Activated naive CD4-positive, alpha-beta T cell treated with anti-CD3 and anti-CD28 coated beads for 36 hours (primary cell): ENCODE data around the gene PXK. TPM values are rescaled to one million over a fixed set of nuclear protein-coding genes. Genes with fewer than 3 reads are reported as not detected.

ENCODE experiments used
- CTCF ChIA-PET: fragments of 350-600 bp; sonication (Branson Sonifier 250); formaldehyde crosslinking; loops from one replicate; lab custom pipeline; 2021; ENCODE audit warnings: antibody characterized with exemption; lab: Charles Lee
- DNase-seq: peaks from one replicate; pipeline ENCODE4 v3.0.0-alpha.2; 2020
- H3K27ac Mint-ChIP-seq: one replicate; pipeline ENCODE4 v1.8.0; 2021; ENCODE audit warnings: mild to moderate bottlenecking, mixed read lengths
- H3K27me3 Mint-ChIP-seq: one replicate; pipeline ENCODE4 v1.8.0; 2021; ENCODE audit warnings: low read depth, mixed read lengths
- H3K36me3 Mint-ChIP-seq: one replicate; pipeline ENCODE4 v1.8.0; 2021; ENCODE audit warnings: low read depth, mixed read lengths
- H3K4me1 Mint-ChIP-seq: one replicate; pipeline ENCODE4 v1.8.0; 2021; ENCODE audit warnings: low read depth, mixed read lengths
- H3K4me3 Mint-ChIP-seq: one replicate; pipeline ENCODE4 v1.8.0; 2021; ENCODE audit warnings: mild to moderate bottlenecking, moderate library complexity, mixed read lengths
- H3K9me3 Mint-ChIP-seq: one replicate; pipeline ENCODE4 v1.8.0; 2021; ENCODE audit warnings: mixed read lengths
- intact Hi-C: fragments of 100-400 bp; cut with micrococcal nuclease; formaldehyde crosslinking; loops from one replicate; pipeline ENCODE4 v1.15.1; 2023
- total RNA-seq, 2 experiments: library from RNA; stranded (reverse); gene quantifications; one replicate each; pipeline ENCODE4 v1.2.3, GENCODE V29; 2021

PXK gene
- total RNA-seq, 2 experiments from 2014 or later: 44.7 to 46.1 TPM

- H3K4me3 Mint-ChIP-seq: no peak overlapping the region
- no peaks in the 10 kb centered on the region for H3K9me3 Mint-ChIP-seq
- intact Hi-C loops: no loop called here
- CTCF ChIA-PET: no interaction called here
- H3K27me3 Mint-ChIP-seq: no peaks in the 10 kb centered on the region
- no peak overlapping the region for H3K27ac Mint-ChIP-seq
- no peak for DNase-seq
- H3K36me3 Mint-ChIP-seq: peaks cover 8% of the 10 kb centered on the region
- peaks cover 41% of the 10 kb centered on the region for H3K4me1 Mint-ChIP-seq
Observed at GRCh38 chr3:58352626-58353025, 19.9 kb downstream of the PXK start.

- H3K27ac Mint-ChIP-seq: peak overlapping the region; percentile 87
- CTCF ChIA-PET: interaction anchor here (0.6 to 2.1 kb wide), 5 partner anchors 10 to 60 kb away, joined by 3 to 5 read pairs (median 3); partner anchors contain the start of genes HTD2 and RPP14
- H3K9me3 Mint-ChIP-seq: no peaks in the 10 kb centered on the region
- peaks cover 6% of the 10 kb centered on the region for H3K36me3 Mint-ChIP-seq
- DNase-seq: peak; percentile 53
- H3K4me3 Mint-ChIP-seq: peak overlapping the region; percentile 60
- no peaks in the 10 kb centered on the region for H3K27me3 Mint-ChIP-seq
- intact Hi-C loops: loop anchor here (1.0 to 2.0 kb wide), 3 partner anchors 8 to 29 kb away; no protein-coding TSS in a partner anchor
- H3K4me1 Mint-ChIP-seq: peaks cover 41% of the 10 kb centered on the region
Observed at GRCh38 chr3:58353722-58354553, 21.2 kb downstream of the PXK start.

DNA sequence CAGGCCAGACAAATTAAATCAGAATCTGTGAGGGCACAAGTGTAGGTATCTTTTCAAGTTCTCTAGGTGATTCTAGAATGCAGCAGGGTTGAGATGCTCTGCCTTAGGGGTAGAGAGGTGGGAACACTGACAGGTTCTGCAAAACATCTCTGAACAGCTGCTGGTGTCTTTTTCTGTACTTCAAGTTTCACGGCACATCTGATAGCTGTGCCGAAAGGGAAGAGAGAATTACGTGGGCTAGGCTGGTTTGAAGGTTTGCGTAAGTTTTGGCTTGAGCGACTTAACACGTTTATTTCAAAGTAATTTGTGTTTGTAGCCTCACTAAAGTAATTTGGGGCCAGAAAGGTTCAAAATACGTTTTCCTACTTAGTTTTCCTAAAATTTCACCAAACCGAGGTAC, 22.5 kb downstream of the PXK start:
- H3K4me1 Mint-ChIP-seq: peaks cover 32% of the 10 kb centered on the region
- no peaks in the 10 kb centered on the region for H3K27me3 Mint-ChIP-seq
- H3K36me3 Mint-ChIP-seq: peaks cover 5% of the 10 kb centered on the region
- no peak overlapping the region for H3K27ac Mint-ChIP-seq
- no peak overlapping the region for H3K4me3 Mint-ChIP-seq
- no peak for DNase-seq
- H3K9me3 Mint-ChIP-seq: no peaks in the 10 kb centered on the region
- CTCF ChIA-PET: interaction anchor here (1.1 to 2.1 kb wide), 2 partner anchors 49 to 61 kb away, joined by 5 to 6 read pairs; partner anchors contain the start of genes HTD2 and RPP14
- intact Hi-C loops: loop anchor here (2.0 kb wide), 1 partner anchor 30 kb away; no protein-coding TSS in a partner anchor

- no peak for DNase-seq
- Mint-ChIP-seq H3K9me3 (no peaks in the 10 kb centered on the region), H3K36me3 (peaks cover 1% of the 10 kb centered on the region), H3K27ac (peak overlapping the region; percentile 59), H3K27me3 (no peaks in the 10 kb centered on the region), H3K4me3 (no peak overlapping the region), H3K4me1 (peaks cover 25% of the 10 kb centered on the region)
- CTCF ChIA-PET: interaction anchor here (0.6 to 1.1 kb wide), 5 partner anchors 34 to 421 kb away, joined by 3 to 6 read pairs (median 3); no protein-coding TSS in a partner anchor
- intact Hi-C loops: no loop called here
Observed at GRCh38 chr3:58356054-58356453, 23.4 kb downstream of the PXK start.

DNA sequence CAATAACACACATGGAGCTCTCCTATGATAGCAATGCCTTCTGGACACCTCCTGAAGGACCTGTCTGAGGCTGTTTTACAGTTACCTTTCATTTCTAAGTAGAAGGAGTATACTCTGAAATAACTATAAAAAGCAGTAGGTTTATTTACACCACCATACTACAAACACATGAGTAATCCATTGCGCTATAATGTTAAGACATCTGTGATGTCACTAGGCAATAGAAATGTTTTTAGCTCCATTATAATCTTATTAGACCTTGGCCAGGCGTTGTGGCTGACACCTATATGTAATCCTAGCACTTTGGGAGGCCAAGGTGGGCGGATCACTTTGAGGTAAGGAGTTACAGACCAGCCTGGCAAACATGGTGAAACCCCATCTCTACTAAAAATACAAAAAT, 24.7 kb downstream of the PXK start:
- CTCF ChIA-PET: interaction anchor here (0.6 kb wide), 1 partner anchor 32 kb away, joined by 7 read pairs; no protein-coding TSS in a partner anchor
- Mint-ChIP-seq H3K4me3 (no peak overlapping the region), H3K27me3 (no peaks in the 10 kb centered on the region), H3K27ac (no peak overlapping the region), H3K4me1 (peaks cover 22% of the 10 kb centered on the region), H3K9me3 (no peaks in the 10 kb centered on the region), H3K36me3 (peaks cover 3% of the 10 kb centered on the region)
- intact Hi-C loops: no loop called here
- no peak for DNase-seq

DNA sequence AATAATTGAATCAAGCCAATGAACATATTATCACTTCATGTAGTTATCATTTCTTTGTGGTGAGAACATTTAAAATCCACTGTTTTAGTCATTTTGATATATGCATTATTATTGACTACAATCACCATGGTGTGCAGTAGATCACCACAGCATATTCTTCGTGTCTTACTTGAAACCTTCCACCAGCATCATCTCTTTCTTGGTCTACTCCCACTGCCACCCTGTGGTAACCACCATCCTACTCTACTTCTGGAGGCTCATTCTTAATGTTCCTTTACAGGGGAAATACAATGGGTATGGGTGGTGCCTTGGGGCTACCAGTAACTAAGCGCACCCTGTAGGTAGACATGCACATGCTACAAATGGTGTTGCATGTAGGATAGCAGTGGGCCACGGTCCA, 25.4 kb downstream of the PXK start:
- no peak overlapping the region for H3K4me3 Mint-ChIP-seq
- CTCF ChIA-PET: no interaction called here
- no peaks in the 10 kb centered on the region for H3K27me3 Mint-ChIP-seq
- H3K4me1 Mint-ChIP-seq: peaks cover 19% of the 10 kb centered on the region
- intact Hi-C loops: no loop called here
- no peak for DNase-seq
- no peak overlapping the region for H3K27ac Mint-ChIP-seq
- H3K36me3 Mint-ChIP-seq: peaks cover 3% of the 10 kb centered on the region
- no peaks in the 10 kb centered on the region for H3K9me3 Mint-ChIP-seq

DNA sequence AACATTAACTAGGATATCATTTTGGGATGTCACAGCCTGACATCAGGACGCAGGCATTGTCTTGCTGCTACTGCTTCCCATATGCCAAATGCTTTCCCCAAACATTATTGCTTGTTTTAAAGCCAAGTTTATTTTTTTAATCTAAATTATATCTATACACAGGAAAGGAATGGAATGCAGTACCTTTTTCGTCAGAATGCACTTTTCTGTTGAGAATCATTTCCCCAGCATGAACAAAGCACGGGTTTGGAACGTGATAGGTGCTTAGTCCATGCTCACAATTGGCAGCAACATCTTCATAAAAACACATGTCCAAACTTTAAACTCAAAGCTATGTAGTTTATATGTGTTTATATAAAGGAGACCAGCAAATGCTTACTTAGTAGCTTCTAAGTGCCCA, 26.1 kb downstream of the PXK start:
- H3K27ac Mint-ChIP-seq: no peak overlapping the region

GRCh38 chr3:58359621-58360020, 26.9 kb downstream of the PXK start:
- no peak overlapping the region for H3K4me3 Mint-ChIP-seq
- intact Hi-C loops: no loop called here
- no peaks in the 10 kb centered on the region for H3K9me3 Mint-ChIP-seq
- CTCF ChIA-PET: no interaction called here
- H3K27ac Mint-ChIP-seq: no peak overlapping the region
- H3K4me1 Mint-ChIP-seq: peaks cover 16% of the 10 kb centered on the region
- H3K36me3 Mint-ChIP-seq: peaks cover 4% of the 10 kb centered on the region
- no peak for DNase-seq
- H3K27me3 Mint-ChIP-seq: no peaks in the 10 kb centered on the region

More for the DNA sequence above, 26.1 kb downstream of the PXK start:
- H3K4me1 Mint-ChIP-seq: peaks cover 17% of the 10 kb centered on the region
- no peaks in the 10 kb centered on the region for H3K9me3 Mint-ChIP-seq
- no peak for DNase-seq
- H3K36me3 Mint-ChIP-seq: peaks cover 4% of the 10 kb centered on the region
- no peaks in the 10 kb centered on the region for H3K27me3 Mint-ChIP-seq
- intact Hi-C loops: no loop called here
- CTCF ChIA-PET: no interaction called here
- H3K4me3 Mint-ChIP-seq: no peak overlapping the region

- H3K27me3 Mint-ChIP-seq: no peaks in the 10 kb centered on the region
- no peak for DNase-seq
- peaks cover 23% of the 10 kb centered on the region for H3K4me1 Mint-ChIP-seq
- H3K9me3 Mint-ChIP-seq: no peaks in the 10 kb centered on the region
- no peak overlapping the region for H3K4me3 Mint-ChIP-seq
- peaks cover 6% of the 10 kb centered on the region for H3K36me3 Mint-ChIP-seq
- intact Hi-C loops: no loop called here
- H3K27ac Mint-ChIP-seq: no peak overlapping the region
- CTCF ChIA-PET: no interaction called here
Observed at GRCh38 chr3:58361866-58362265, 29.2 kb downstream of the PXK start.

GRCh38 chr3:58366699-58367098, 34.0 kb downstream of the PXK start:
- no peak overlapping the region for H3K27ac Mint-ChIP-seq
- intact Hi-C loops: no loop called here

DNA sequence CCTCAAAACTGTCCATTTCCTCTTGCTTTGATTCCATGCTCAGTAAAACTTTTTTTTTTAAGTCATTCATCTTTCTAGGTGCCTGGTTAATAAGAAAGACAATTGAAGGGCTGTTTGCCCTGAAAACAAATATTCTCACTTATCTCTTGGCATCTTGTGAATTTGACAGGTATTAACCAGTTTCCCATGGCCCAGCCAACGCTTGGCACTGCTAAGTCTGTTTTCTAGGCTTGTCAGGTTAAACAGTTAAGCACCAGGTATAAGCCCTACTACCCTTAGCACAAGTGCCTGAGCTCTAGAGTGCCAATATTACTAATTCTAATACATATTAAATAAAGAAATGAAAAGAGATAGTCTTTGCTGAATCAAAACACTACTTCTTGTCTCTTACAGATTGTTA, 36.3 kb downstream of the PXK start:
- no peak for DNase-seq
- Mint-ChIP-seq H3K27me3 (no peaks in the 10 kb centered on the region), H3K9me3 (no peaks in the 10 kb centered on the region), H3K4me1 (peaks cover 15% of the 10 kb centered on the region), H3K36me3 (peaks cover 19% of the 10 kb centered on the region), H3K4me3 (no peak overlapping the region), H3K27ac (no peak overlapping the region)
- intact Hi-C loops: no loop called here
- CTCF ChIA-PET: no interaction called here

More at GRCh38 chr3:58366699-58367098, 34.0 kb downstream of the PXK start:
- peaks cover 21% of the 10 kb centered on the region for H3K36me3 Mint-ChIP-seq
- H3K9me3 Mint-ChIP-seq: no peaks in the 10 kb centered on the region
- H3K4me1 Mint-ChIP-seq: peaks cover 17% of the 10 kb centered on the region
- H3K27me3 Mint-ChIP-seq: no peaks in the 10 kb centered on the region
- no peak for DNase-seq
- no peak overlapping the region for H3K4me3 Mint-ChIP-seq
- CTCF ChIA-PET: interaction anchor here (0.7 kb wide), 1 partner anchor 61 kb away, joined by 3 read pairs; the partner anchor contains the start of genes HTD2 and RPP14

GRCh38 chr3:58369876-58370275, 37.2 kb downstream of the PXK start:
- CTCF ChIA-PET: interaction anchor here (0.6 to 1.0 kb wide), 3 partner anchors 16 to 1302 kb away, joined by 3 to 4 read pairs (median 3); no protein-coding TSS in a partner anchor
- Mint-ChIP-seq H3K4me3 (no peak overlapping the region), H3K36me3 (peaks cover 21% of the 10 kb centered on the region), H3K27ac (no peak overlapping the region), H3K27me3 (no peaks in the 10 kb centered on the region), H3K4me1 (peaks cover 11% of the 10 kb centered on the region), H3K9me3 (no peaks in the 10 kb centered on the region)
- no peak for DNase-seq
- intact Hi-C loops: no loop called here
